Measurements from ENCODE around the gene GOLGA6L1.
"Not testable (repeated sequence)": the region's sequence is repeated elsewhere in the genome, so short reads cannot be mapped to it uniquely, and the experiment has no call there.

Gene GOLGA6L1, protein sequence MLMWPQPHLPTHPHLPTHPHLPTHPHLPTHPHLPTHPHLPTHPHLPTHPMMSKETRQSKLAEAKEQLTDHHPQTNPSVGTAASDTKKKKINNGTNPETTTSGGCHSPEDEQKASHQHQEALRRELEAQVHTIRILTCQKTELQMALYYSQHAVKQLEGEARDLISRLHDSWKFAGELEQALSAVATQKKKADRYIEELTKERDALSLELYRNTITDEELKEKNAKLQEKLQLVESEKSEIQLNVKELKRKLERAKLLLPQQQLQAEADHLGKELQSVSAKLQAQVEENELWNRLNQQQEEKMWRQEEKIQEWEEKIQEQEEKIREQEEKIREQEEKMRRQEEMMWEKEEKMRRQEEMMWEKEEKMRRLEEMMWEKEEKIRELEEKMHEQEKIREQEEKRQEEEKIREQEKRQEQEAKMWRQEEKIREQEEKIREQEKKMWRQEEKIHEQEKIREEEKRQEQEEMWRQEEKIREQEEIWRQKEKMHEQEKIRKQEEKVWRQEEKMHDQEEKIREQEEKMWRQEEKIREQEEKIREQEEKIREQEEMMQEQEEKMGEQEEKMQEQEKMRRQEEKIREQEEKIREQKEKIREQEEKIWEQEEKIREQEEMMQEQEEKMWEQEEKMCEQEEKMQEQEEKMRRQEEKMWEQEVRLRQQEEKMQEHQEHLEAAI

DNA sequence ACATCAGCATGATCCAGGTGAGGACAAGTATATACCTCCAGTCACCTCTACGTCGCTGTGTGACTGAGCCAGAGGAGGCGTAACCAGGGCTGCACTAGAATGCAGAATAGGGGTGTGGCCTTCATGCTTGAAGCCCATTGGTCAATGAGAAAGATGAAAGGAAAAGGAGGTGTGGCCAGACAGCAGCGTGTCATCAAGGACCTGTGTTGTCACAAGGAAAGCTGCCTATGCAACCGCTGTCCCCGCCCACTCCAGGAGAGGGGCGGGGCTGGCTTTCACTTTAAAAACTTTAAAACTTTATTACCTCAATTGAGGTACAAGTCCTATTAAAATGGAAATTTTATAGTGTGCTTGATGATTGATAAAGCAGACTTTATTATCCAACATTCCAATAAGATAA lies at the start of gene GOLGA6L1:
GOLGA6L1 (minus strand) TSS at position 101 of the 400 bp plus-strand sequence; CDS start at position 10, 91 bp downstream.
- DNase-seq (ENCODE audit: low spot score) = not testable (repeated sequence)

DNA sequence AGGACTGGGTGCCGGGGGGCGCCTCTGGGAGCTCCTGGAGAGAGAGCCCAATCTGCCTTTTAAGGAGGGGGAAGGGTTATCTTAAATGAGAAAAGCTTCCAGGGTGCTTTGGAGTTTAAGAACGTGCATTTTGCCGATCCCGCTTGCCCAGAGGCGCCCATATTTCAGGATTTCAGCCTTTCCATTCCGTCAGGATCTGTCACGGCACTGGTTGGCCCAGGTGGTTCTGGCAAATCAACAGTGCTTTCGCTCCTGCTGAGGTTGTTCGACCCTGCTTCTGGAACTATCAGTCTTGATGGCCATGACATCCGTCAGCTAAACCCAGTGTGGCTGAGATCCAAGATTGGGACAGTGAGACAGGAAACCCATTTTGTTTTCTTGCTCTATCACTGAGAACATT lies 44.6 kb upstream of the GOLGA6L1 start:
- DNase-seq (ENCODE audit: low spot score) = not testable (repeated sequence)

DNA sequence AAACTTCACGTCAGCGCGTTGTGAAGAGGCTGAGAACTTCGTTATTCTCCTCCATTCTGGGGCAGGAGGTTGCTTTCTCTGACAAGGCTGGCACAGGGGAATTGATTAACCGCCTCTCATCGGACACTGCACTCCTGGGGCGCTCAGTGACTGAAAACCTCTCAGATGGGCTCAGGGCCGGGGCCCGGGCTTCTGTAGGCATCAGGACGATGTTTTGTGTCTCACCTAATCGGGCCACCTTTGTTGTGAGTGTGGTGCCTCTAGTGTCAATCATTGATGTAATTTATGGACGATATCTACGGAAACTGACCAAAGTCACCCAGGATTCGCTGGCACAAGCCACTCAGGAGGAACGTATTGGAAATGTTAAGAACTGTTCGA lies 43.9 kb upstream of the GOLGA6L1 start:
- DNase-seq (ENCODE audit: low spot score) = not testable (repeated sequence)

DNA sequence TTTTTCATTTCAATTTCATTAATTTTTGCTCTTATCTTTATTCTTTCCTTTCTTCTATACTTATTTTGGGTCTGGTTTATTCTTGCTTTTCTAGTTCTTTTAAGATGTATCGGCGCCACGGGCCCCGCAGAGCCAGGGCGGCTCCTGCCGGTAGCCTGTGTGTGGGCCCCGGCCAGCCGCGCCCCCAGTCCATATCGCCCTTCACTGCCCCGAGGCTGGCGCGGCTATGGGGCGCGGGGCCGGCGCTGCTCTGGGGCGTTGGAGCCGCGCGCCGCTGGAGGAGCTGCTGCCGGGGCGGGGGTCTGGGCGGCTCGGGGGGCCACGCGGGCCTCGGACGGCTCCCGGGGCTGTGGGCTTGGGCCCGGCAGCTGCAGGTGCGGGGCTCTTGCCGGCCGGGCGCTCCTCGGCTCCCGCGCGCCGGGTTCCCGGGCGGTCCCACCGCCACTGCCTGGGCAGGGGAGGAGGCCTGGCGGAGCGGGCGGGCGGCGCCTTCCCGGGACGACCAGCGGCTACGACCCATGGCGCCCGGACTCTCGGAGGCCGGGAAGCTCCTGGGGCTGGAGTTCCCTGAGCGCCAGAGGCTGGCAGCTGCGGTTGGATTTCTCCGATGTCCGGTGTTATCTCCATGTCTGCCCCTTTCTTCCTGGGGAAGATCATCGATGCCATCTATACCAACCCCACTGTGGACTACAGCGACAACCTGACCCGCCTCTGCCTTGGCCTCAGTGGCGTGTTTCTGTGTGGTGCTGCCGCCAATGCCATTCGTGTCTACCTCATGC lies 43.3 kb upstream of the GOLGA6L1 start:
- peak; percentile 12 for DNase-seq (ENCODE audit: low spot score)

DNA sequence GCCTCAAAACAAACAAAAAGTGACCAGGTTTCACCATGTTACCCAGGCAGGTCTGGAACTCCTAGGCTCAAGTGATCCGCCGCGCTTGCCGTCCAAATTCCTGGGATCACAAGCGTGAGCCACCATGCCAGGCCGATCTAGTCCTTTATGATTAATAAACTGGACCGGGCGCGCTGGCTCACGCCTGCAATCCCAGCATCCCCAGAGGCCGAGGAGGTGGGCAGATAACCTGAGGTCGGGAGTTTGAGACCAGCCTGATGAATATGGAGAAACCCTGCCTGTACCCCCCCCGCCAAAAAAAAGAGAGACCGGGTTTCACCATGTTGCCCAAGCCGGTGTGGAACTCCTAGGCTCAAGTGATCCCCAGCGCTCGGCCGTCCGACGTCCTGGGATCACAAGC lies 40.1 kb upstream of the GOLGA6L1 start:
- not testable (repeated sequence) for DNase-seq (ENCODE audit: low spot score)

DNA sequence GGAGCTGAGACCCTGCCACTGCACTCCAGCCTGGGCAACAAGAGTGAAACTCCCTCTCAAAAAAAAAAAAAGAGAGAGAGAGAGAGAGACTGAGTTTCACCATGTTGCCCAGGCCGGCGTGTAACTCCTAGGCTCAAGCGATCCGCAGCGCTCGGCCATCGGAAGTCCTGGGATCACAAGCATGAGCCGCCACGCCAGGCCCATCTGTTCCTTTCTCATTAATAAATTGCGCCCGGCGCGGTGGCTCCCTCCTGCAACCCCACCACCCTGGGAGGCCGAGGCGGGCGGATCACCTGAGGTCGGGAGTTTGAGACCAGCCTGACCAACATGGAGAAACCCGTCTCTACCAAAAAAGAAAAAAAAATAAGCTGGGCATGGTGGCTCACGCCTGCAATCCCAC lies 39.0 kb upstream of the GOLGA6L1 start:
- DNase-seq (ENCODE audit: low spot score) = not testable (repeated sequence)

DNA sequence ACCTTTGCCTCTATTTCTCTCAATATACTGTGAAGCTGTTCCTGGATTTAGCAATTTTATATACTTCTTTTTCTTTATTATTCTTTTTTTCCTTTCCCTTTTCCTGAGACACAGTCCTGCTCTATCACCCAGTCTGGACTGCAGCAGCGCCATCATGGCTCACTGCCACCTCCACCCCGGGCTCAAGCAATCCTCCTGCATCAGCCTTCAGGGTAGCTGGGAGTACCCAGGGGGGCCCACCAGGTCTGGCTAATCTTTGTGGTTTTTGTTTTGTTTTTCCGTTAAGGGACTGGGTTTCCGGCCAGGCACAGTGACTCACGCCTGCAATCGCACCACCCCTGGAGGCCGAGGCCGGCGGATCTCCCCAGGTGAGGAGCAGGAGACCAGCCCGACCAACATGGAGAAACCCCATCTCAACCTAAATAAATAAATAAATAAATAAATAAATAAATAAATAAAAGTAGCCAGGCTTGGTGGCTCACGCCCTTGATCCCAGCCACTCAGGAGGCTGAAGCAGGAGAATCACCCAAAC lies 38.1 kb upstream of the GOLGA6L1 start:
- not testable (repeated sequence) for DNase-seq (ENCODE audit: low spot score)

DNA sequence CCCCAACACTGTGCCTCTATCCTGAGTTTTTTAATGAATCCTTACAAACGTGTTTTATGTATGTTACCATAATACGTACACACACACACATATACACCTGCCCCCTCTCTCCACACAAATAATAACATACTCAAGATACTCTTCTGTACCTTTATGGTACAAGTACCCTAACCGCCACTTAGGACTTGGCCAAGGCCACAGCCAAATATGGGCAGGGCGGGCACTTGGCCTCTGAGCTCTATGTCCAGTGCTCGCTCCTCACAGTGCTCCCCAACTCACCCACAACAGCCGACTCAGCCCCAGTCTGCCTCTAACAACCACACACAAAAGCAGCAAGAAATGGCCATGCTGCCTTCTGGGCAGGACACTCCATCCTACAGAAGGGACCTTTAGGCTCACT lies 3.8 kb downstream of the GOLGA6L1 start:
- not testable (repeated sequence) for DNase-seq (ENCODE audit: low spot score)

DNA sequence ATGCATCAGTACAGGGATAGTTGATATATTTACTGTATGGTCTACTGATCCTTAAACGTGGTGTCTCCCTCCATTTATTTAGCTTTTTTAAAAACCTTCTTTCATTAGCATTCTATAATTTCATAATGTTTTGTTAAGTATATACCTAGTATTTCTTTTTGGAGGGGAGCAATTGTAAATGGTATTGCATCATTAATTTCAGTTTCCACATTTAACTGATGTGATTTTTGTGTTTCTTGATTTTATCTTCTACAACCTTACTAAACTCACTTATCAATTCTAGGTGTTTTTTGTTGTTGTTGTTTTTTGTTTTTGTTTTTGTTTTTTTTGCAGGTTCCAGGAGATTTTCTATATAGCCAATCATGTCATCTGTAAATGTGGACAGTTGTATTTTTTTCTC lies 18.4 kb downstream of the GOLGA6L1 start:
- no peak for DNase-seq (ENCODE audit: low spot score)

DNA sequence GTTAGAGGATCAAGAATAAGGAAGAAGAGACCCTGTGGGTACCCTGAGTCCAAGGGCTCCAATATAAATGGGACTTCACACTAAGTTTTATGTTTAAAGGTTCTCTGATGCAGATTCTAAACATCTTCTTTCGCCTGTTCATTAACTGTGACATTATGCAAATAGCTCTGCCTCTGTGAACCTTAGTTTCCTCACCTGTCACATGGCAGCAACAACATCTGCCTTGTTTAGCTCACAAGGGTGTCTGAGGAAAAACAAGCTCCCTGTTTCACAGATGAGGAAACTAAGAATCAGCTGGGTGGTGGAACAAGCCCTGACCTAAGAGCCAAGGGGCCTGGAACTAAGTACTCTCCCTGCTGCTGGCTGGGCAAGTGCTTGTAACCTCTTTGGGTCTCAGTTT lies 40.8 kb downstream of the GOLGA6L1 start:
- no peak for DNase-seq (ENCODE audit: low spot score)

DNA sequence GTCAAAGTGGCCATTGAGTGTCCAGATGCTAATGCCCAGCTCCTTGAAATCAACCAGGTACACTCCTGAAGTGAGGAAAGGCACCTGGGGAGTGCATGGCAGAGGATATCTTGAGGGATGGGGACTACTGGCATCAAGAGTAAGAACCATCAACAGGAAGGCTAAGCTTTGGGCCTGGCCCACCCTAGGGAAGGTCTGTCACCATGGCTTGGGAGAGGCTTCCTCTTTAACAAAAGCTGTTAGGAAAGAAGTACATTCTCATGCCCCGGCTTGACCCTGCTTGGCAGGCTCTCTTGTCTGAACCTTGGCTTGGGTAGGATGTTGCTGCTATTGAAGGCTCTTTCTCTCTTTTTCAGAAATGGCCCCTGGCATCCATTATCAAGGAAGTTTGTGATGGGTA lies 53.5 kb downstream of the GOLGA6L1 start:
- no peak for DNase-seq (ENCODE audit: low spot score)

DNA sequence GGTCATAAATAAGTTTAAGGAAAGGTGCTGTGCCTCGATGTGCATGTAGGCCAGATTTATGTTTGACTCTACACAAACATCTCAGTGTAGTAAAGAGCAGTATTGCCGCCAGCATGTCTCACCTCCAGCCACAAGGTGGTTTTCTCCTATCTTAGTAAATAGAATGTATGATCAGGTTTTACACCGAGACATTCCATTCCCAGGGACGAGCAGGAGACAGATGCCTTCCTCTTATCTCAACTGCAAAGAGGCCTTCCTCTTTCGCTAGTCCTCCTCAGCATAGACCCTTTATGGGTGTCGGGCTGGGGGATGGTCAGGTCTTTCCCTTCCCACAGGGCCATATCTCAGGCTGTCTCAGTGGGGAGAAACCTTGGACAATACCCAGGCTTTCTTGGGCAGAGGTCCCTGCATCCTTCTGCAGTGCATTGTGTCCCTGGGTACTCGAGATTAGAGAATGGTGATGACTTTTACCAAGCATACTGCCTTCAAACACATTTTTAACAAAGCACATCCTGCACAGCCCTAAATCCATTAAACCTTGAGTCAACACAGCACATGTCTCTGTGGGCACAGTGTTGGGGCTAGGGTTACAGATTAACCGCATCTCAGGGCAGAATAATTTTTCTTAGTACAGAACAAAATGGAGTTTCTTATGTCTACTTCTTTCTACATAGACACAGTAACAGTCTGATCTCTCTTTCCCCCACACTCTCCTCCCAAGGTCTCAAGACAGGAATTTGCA lies 54.5 kb downstream of the GOLGA6L1 start:
- not testable (repeated sequence) for DNase-seq (ENCODE audit: low spot score)

DNA sequence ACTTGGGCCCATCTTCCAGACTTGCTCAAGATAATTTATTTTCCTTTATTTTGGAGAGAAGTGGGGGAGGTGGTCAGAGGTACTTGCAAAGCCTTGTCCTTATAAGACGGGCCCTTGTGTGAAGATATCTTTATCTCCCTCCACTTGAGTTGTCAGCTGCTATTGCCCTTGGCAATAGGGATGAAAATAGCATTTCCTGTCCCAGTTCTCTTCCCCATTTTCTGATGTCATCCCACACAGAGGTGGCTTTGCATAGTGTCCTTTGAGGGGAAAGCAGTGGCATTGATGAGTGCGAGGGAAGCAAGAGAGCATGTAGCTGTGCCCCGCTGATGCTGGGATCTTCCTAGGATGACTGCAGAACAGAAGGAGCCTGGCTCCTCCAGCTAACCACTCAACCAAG lies 55.4 kb downstream of the GOLGA6L1 start:
- no peak for DNase-seq (ENCODE audit: low spot score)

DNA sequence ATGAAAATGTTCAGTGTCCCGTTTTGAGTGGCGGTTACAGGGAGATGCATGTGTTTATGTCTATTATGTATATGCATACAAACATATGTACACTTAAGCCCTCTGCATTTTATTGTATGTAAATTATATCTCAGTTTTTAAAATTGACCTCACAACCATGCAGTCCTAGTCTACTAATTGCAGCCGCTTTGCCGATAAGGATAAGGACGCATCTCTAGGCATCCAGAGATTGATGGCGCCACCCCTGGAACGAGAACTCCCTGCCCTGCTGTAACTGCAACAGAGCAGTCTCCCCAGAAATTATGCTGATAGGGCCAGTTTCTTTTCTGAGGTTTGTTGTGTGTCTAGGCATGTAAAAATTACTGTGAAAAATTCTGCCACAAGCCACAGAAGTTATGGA lies 56.9 kb downstream of the GOLGA6L1 start:
- no peak for DNase-seq (ENCODE audit: low spot score)
